GM19035 (cell line): Measurements from ENCODE around the gene EML4.
"Not testable (repeated sequence)": the region's sequence is repeated elsewhere in the genome, so short reads cannot be mapped to it uniquely, and the experiment has no call there.

Experiments
- ATAC-seq: cut with Tn5 transposase; IDR thresholded peaks from one replicate; pipeline ENCODE4 v1.9.1; 2021; ENCODE audit not compliant: unreplicated experiment

The EML4 gene

GRCh38 chr2:42329736-42330135 lies 160.6 kb downstream of the EML4 start:
- ATAC-seq: no peak

GRCh38 chr2:42331569-42332284 lies 162.6 kb downstream of the EML4 start:
- ATAC-seq: no peak

- ATAC-seq: no peak
These were observed 163.4 kb downstream of the EML4 start for GRCh38 chr2:42332575-42332974.

- ATAC-seq: no peak
These were observed 164.4 kb downstream of the EML4 start for GRCh38 chr2:42333579-42333978.

GRCh38 chr2:42334220-42334619 lies 165.1 kb downstream of the EML4 start:
- ATAC-seq: no peak

- ATAC-seq: not testable (repeated sequence)
These were observed 165.7 kb downstream of the EML4 start for GRCh38 chr2:42334865-42335264.

DNA sequence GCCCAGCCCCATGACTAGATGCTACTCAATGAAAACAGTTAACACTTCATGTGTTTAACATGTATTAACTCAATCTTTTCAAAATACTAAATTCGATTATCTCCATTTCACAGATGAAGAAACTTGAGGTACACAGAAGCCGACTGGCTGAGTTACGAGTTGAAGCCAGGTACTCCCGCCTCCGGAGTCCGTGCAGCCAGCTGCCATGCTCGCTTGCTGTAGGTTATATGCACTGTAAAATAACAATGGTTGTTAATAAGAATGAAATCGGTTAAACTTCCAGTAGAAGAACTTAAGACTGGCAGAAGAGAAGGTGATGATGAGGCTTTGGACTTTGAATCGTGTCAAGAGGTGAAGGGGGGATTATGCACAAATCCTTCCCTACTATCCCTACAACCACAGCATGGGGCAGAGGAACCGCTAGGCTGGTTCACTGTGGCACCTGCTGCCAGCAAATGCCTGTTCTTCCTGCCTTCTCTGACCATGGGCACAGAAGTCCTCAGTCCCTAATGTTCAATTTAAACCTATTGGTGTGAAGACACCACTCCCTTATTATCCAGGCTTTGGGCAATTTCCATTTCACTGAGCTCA lies 166.5 kb downstream of the EML4 start:
- ATAC-seq: no peak

- ATAC-seq: no peak
These were observed 167.3 kb downstream of the EML4 start for GRCh38 chr2:42336361-42336965.

DNA sequence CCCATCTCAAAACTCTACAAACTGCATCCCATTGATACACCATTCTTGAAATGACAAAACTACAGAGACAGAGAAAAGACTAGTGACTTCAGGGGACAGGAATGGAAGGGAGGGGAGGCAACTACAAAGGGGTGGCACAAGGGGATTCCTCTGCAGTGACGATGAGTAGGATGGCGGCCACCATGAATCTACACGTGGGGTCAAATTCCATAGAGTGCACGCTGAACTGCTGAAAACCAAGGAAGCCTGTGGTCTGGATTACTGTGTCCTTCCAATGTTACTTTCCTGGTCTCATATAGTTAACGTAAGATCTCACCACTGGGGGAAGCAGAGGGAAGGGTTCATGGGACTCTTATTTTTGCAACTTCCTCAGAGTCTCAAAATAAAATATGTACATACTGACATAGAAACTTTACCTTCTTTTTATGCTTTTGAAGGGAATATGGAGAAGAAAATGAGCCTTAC lies 168.2 kb downstream of the EML4 start:
- ATAC-seq: no peak

- no peak for ATAC-seq
These were observed 168.9 kb downstream of the EML4 start for GRCh38 chr2:42337846-42338566.

DNA sequence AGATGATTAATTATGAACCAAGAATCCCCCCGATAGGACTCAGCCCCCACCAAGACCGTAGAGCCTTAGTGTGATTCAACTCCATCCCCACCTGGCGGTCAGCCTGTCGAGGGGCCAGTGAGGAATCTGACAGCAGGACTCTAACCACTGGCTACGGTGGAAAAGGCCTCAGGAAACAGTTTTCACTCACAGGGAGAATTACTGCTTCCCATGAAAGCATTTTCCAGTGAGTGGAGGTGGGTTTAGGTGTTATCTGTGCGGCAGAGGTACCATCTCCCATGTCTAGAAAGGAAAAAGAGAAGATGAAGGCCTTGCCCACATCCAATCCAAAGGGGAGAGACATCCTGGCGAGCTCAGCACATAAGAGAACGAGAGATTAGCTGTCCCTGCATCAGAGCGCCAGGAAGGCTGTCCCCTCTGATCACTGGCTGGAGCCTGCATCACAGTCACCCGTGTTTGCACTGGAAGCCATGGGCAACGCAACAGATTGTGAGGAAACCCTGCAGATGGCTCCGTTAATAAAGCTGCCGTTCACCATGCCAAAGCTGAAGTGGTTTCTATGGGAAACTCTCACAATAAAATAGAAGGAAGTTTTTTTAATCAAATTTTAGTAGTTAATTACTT lies 169.5 kb downstream of the EML4 start:
- no peak for ATAC-seq

DNA sequence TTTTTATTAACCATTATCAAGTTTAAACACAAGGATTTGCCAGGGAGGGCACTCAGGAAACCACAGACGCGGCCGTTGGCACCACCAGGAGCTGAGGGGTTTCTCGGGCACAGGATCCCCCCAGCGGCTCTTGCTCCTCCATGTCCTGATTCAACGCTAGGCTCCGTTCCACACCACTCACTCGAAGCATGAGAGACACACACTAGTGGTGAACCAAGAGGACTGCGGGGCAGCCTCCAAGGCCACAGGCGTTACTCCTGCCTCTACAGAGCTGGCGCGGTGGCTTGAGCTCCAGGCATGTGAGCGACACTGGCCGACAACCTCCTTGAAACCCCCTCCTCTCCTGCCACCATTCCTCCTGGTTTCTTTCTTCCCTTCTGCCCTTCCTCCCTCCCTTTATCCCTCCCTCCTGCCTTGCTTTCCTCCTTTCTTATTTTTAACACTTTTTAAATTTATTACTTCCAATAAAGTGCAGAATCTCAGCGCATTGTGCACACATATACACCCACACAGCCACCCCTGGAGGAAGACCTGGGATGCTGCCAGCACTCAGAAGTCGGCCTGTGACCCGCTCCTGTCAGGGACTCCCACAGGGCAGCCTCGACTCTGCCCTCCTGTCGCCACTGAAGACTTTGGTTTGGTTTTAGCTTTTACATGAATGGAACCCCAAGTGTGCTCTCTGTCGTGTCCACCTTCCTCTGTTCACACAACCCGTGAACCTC lies 170.2 kb downstream of the EML4 start:
- no peak for ATAC-seq

- ATAC-seq: no peak
These were observed 171.1 kb downstream of the EML4 start for GRCh38 chr2:42340045-42340937.

- no peak for ATAC-seq
These were observed 171.9 kb downstream of the EML4 start for GRCh38 chr2:42340938-42341636.

GRCh38 chr2:42342061-42342794 lies 173.1 kb downstream of the EML4 start:
- no peak for ATAC-seq

DNA sequence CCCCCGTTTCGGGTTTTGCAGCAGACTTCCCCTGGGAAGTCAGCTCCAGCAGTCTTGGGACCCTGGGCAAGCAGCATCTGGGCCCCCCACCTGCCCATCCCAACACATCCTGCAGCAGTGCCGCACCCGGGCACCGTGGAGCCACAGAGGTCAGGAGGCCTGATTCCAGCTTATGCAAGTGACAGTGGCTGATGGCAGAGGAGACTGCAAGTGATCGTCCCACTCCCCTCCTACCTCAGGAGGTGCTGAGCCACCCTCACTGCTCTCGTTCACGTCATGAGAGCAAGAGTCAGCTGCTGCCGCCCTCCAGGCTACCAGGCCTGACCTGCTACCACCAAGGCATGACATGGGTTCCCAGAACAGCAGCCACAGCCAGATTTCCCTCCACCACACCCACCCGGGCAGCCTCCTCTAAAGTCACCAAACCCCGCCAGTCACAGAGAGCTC lies 173.7 kb downstream of the EML4 start:
- no peak for ATAC-seq

- ATAC-seq: no peak
These were observed 176.8 kb downstream of the EML4 start for GRCh38 chr2:42345986-42346385.

GRCh38 chr2:42346856-42347255 lies 177.7 kb downstream of the EML4 start:
- ATAC-seq: not testable (repeated sequence)
